Measurements from ENCODE around the gene NR1H4. TPM values are rescaled to one million over a fixed set of nuclear protein-coding genes. Genes with fewer than 3 reads are reported as not detected.

Gene NR1H4
- total and polyA plus RNA-seq, 2 of the 13 experiments (the other 11 are each of a cell fraction or from before 2014, with no cell fraction given), result 27.3 to 114 TPM

DNA sequence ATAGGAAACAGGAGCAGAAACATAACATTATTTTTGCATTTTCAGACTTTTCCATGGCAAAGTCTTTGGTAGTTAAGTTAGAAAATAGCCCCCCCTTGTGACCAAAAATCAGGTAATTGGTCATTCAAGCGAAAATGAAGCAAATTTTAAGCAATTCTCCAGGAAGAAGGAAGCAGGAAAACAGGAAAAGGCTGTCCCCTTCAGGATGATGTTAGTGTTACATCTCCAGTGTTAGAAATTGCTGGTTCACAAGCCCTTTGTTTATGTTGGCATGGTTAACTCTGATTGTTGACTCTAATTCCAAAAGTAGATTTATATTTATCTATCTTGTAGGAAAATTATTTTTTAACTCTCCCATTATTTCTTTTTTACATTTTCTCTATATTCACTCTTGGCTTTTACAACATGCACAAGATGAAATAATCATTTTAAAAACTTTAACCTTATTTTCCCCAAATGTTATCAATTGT lies 81.0 kb downstream of the NR1H4 start (continued):
- TF ChIP-seq ZMAT5 (CRISPR knock-in tag; IDR thresholded peaks at IDR 0.05; ENCODE audit: borderline replicate concordance, low read depth), result no peak
- no peak for TF ChIP-seq RBAK (CRISPR knock-in tag; IDR thresholded peaks at IDR 0.05)
- no peak for TF ChIP-seq ZNF232 (CRISPR knock-in tag; IDR thresholded peaks at IDR 0.05; ENCODE audit: borderline replicate concordance)
- TF ChIP-seq PCBP1 (IDR thresholded peaks at IDR 0.05; ENCODE audit: borderline replicate concordance, low read depth, low read length), result no peak
- TF ChIP-seq ZNF75D (CRISPR knock-in tag; IDR thresholded peaks at IDR 0.05; ENCODE audit: borderline replicate concordance), result no peak
- TF ChIP-seq PCBP2 (optimal IDR thresholded peaks at IDR 0.05; ENCODE audit: low read depth, low read length, poor library complexity, severe bottlenecking), result no peak
- no peak for TF ChIP-seq HES4 (CRISPR knock-in tag; IDR thresholded peaks at IDR 0.05; ENCODE audit: borderline replicate concordance)
- TF ChIP-seq ZNF883 (CRISPR knock-in tag; IDR thresholded peaks at IDR 0.05; ENCODE audit: not compliant biosample characterization), result no peak
- TF ChIP-seq ZNF407 (CRISPR knock-in tag; IDR thresholded peaks at IDR 0.05; ENCODE audit: not compliant biosample characterization), result no peak
- no peak for TF ChIP-seq PHB2 (IDR thresholded peaks at IDR 0.05; ENCODE audit: partially characterized antibody)
- no peak for TF ChIP-seq EHMT2 (IDR thresholded peaks at IDR 0.05; ENCODE audit: borderline replicate concordance, low read depth, low read length)
- TF ChIP-seq ZEB1 (IDR thresholded peaks at IDR 0.05; ENCODE audit: insufficient replicate concordance, low read depth), result no peak
- no peak for TF ChIP-seq NFYB (CRISPR knock-in tag; IDR thresholded peaks at IDR 0.05)
- TF ChIP-seq ZNF740 (CRISPR knock-in tag; IDR thresholded peaks at IDR 0.05), result no peak
- TF ChIP-seq TEAD3 (CRISPR knock-in tag; optimal IDR thresholded peaks at IDR 0.05; ENCODE audit: borderline replicate concordance), result no peak
- TF ChIP-seq, protein P1, sequence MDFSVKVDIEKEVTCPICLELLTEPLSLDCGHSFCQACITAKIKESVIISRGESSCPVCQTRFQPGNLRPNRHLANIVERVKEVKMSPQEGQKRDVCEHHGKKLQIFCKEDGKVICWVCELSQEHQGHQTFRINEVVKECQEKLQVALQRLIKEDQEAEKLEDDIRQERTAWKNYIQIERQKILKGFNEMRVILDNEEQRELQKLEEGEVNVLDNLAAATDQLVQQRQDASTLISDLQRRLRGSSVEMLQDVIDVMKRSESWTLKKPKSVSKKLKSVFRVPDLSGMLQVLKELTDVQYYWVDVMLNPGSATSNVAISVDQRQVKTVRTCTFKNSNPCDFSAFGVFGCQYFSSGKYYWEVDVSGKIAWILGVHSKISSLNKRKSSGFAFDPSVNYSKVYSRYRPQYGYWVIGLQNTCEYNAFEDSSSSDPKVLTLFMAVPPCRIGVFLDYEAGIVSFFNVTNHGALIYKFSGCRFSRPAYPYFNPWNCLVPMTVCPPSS (IDR thresholded peaks at IDR 0.05), result no peak
- 0 out of 2 replicates have a peak, but pooled peaks have one; percentile 38 for TF ChIP-seq GATAD2A (CRISPR knock-in tag; IDR thresholded peaks at IDR 0.05)
- no peak for TF ChIP-seq ESRRA (CRISPR knock-in tag; IDR thresholded peaks at IDR 0.05; ENCODE audit: low read depth)
- TF ChIP-seq ZFP36L1 (CRISPR knock-in tag; IDR thresholded peaks at IDR 0.05), result no peak
- TF ChIP-seq CC2D1A (CRISPR knock-in tag; IDR thresholded peaks at IDR 0.05), result no peak
